Ovary (tissue), 9 donors: ENCODE data around the gene UFSP1. TPM values are rescaled to one million over a fixed set of nuclear protein-coding genes. Genes with fewer than 3 reads are reported as not detected.

Source experiments
- DNase-seq, 5 donors: peaks; one replicate each; pipeline ENCODE4 v3.0.0-alpha.2; 2019 to 2020
- H3K27ac ChIP-seq, 2 donors: fragments of 200-600 bp; one replicate each; pipeline versions ENCODE4 v1.5.1 to v1.8.0; 2019 to 2022
- H3K27me3 ChIP-seq: fragments of 200-600 bp; one replicate; pipeline ENCODE4 v1.8.0; 2022
- H3K36me3 ChIP-seq: fragments of 200-600 bp; sonication (generic); one replicate; pipeline ENCODE4 v1.5.1; 2019
- H3K4me1 ChIP-seq: one replicate; pipeline ENCODE4 v1.8.1; 2013; ENCODE audit warnings: mild to moderate bottlenecking, moderate library complexity; ENCODE audit not compliant: insufficient read depth
- H3K4me3 ChIP-seq: fragments of 200-600 bp; sonication (generic); one replicate; pipeline ENCODE4 v1.5.1; 2017
- H3K9me3 ChIP-seq, 2 donors: fragments of 200-600 bp in 1 of 2; sonication (generic) in 1 of 2; one replicate each; pipeline versions ENCODE4 v1.5.1 to v1.8.1; 2013 to 2019; ENCODE audit warnings: mild to moderate bottlenecking in 1 of 2, moderate library complexity in 1 of 2
- EP300 ChIP-seq: sonication (generic); formaldehyde crosslinking; IDR thresholded peaks from one replicate; pipeline ENCODE4 v1.6.1; 2017; ENCODE audit warnings: antibody characterized with exemption
- POLR2A ChIP-seq: fragments of 450-650 bp; IDR thresholded peaks from one replicate; pipeline ENCODE4 v1.6.1; 2017; ENCODE audit warnings: antibody characterized with exemption, mild to moderate bottlenecking, moderate library complexity
- WGBS, 3 donors: extraction: QIAGEN DNeasy Blood & Tissue Kit in 1 of 3; methylation state at CpG; one replicate each; pipeline versions ENCODE4 v1.1.5 to v1.1.7; 2013 to 2017; 5-methylcytosine and 5-hydroxymethylcytosine counted together
- intact Hi-C, 4 donors: fragments of 100-400 bp; cut with DNase I; formaldehyde crosslinking; loops; one replicate each; pipeline versions ENCODE4 v1.11.0 to v1.15.1; 2022 to 2023
- polyA plus RNA-seq, 2 donors: library from polyadenylated mRNA; stranded (reverse); fragments of 200-250 nt in 1 of 2; fragments of 350-450 nt in 1 of 2; fragmentation: Illumina TruSeq in 1 of 2; extraction: RNeasy Lipid Tissue Mini Kit (QIAGEN cat#74804) in 1 of 2; gene quantifications; one replicate each; pipeline ENCODE4 v1.2.3, GENCODE V29; 2013 to 2014
- total RNA-seq, 7 donors: library from RNA; depleted of rRNA in 2 of 7; stranded (reverse); fragments of >200 nt in 2 of 7; fragmentation: NEBNext Ultra II Directional in 3 of 7; extraction: Animal tissue kit (Norgen Biotek cat#: 25700) in 3 of 7; gene quantifications; one replicate each; pipeline versions ENCODE4 v1.1.0 to v1.2.4, GENCODE V29; 2016 to 2023
- TF ChIP-seq, protein P1 (sequence below), 3 donors: fragments of 450-650 bp in 2 of 3; fragments of 200-600 bp in 1 of 3; IDR thresholded peaks; one replicate each; pipeline versions ENCODE4 v1.5.1 to v1.8.0; 2016 to 2022; ENCODE audit warnings: antibody characterized with exemption in 3 of 3, mild to moderate bottlenecking in 1 of 3
- donor health status: DM: no; HTN: no; CAD: no; lungs with moderate emphysema.
- donor health status: DM: no; HTN: no; CAD: no.
- donor health status: Bipolar disorder and iron deficiency.
- donor health status: DM: yes; HTN: yes; CAD: no.
- donor health status: DM: no; HTN: no; CAD: no.
- donor health status: DM: yes; HTN: yes; CAD: no.

UFSP1 gene
- total and polyA plus RNA-seq, 9 donors = 0.38 to 7.9 (median 3.7) TPM

DNA sequence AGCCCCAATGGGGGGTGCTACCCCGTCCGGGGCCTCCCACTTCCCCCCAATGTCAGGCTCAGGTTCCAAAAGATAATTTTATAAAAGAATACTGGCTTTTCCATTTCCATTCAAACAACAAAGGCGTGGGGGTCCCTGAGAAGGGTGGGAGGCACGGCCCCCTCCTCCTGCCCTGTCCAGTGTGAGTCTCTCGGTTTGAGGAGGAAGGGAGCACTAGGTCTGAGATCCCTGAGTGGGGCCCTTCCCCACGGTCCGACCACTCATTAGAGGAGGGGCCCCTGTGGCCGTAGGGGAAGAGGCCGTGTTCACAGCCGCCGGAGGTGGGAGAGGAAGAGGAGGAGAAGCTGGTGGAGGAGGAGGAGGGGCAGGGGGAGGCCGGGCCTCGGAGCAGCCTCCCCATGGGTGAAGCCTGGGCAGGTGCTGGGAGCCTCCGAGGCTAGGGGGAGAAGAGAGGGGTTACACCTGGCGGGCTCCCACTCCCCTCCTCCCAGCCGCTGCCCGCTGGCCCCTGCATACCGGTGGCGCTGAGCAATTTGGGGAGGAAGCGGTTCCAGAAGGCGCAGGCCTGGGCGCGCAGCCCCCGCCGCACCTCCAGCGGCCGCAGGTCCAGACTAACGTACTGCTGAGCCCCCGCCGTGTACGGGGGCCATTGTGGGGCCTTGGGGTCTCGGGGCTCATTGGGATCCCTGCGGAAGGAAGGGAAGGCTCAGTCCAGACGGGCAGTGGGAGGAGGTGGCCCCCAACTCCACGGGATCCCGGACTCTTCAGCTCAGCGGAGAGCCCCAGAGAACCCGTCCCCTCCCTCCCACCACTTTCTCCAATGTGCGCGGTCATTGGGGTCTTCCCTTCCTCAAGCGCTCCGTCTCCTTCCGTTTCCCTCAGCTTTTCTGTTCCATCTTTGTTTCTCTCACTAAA, 1.4 kb upstream of the UFSP1 start:
- TF ChIP-seq, protein P1, sequence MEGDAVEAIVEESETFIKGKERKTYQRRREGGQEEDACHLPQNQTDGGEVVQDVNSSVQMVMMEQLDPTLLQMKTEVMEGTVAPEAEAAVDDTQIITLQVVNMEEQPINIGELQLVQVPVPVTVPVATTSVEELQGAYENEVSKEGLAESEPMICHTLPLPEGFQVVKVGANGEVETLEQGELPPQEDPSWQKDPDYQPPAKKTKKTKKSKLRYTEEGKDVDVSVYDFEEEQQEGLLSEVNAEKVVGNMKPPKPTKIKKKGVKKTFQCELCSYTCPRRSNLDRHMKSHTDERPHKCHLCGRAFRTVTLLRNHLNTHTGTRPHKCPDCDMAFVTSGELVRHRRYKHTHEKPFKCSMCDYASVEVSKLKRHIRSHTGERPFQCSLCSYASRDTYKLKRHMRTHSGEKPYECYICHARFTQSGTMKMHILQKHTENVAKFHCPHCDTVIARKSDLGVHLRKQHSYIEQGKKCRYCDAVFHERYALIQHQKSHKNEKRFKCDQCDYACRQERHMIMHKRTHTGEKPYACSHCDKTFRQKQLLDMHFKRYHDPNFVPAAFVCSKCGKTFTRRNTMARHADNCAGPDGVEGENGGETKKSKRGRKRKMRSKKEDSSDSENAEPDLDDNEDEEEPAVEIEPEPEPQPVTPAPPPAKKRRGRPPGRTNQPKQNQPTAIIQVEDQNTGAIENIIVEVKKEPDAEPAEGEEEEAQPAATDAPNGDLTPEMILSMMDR (IDR thresholded peaks at IDR 0.05) = no peak
- TF ChIP-seq POLR2A (no peak), EP300 (no peak)
- peak; percentile 41 to 67 (median 48) for DNase-seq
- peak overlapping the region; percentile 18 to 67 for H3K27ac ChIP-seq
- no peaks in the 10 kb centered on the region for H3K27me3 ChIP-seq
- 11 to 14% (median 13%) methylated on average over 34 to 43 of the region's 43 CpGs for WGBS, 3 donors
- H3K4me1 ChIP-seq = peaks cover 4% of the 10 kb centered on the region
- intact Hi-C loops = loop anchor here in 2 of 4 donors (10.0 kb wide), 4 partner anchors 244 to 404 kb away; partner anchors contain the start of gene VGF (in 1 of the 2)
- peak overlapping the region; percentile 64 for H3K4me3 ChIP-seq
- no peaks in the 10 kb centered on the region for H3K36me3 ChIP-seq
- no peaks in the 10 kb centered on the region for H3K9me3 ChIP-seq

DNA sequence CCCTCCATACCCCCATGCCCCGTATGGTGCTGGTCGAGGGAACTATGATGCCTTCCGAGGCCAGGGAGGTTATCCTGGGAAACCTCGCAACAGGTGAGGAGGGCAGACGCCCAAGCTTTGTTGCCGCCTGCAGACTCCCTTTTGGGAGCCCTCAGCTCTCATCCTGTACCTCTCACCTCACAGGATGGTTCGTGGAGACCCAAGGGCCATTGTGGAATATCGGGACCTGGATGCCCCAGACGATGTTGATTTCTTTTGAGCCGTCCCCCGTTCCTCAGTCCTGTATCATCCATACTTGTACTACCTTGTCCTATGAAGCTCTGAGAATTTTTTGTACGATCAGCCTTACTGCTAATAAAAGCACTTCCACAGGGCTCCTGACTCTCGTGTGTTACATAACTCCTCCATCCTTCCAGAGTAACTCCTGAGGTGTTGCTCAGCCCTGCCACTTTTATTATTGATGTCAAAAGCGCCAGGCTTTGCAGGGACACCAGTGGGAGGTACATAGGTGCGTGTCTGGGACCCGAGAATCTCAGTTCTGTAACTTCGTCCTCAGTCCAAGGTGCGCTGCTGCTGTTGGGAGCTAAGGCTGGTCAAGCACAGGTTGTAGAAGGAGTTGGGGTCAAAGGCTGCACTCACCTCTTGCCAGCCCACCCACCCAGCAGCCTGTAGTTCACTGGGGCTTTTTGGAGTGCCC, 1.1 kb downstream of the UFSP1 start:
- intact Hi-C loops = no loop called here
- TF ChIP-seq, protein P1 (IDR thresholded peaks at IDR 0.05) = no peak
- TF ChIP-seq EP300 (no peak), POLR2A (no peak)
- H3K9me3 ChIP-seq = no peaks in the 10 kb centered on the region
- no peak for DNase-seq
- no peaks in the 10 kb centered on the region for H3K27me3 ChIP-seq
- peak overlapping the region; percentile 64 for H3K4me3 ChIP-seq
- H3K27ac ChIP-seq = no peak overlapping the region
- WGBS, 3 donors = 59% methylated on average over 18 of the region's 18 CpGs
- peaks cover 4% of the 10 kb centered on the region for H3K4me1 ChIP-seq
- H3K36me3 ChIP-seq = no peaks in the 10 kb centered on the region

DNA sequence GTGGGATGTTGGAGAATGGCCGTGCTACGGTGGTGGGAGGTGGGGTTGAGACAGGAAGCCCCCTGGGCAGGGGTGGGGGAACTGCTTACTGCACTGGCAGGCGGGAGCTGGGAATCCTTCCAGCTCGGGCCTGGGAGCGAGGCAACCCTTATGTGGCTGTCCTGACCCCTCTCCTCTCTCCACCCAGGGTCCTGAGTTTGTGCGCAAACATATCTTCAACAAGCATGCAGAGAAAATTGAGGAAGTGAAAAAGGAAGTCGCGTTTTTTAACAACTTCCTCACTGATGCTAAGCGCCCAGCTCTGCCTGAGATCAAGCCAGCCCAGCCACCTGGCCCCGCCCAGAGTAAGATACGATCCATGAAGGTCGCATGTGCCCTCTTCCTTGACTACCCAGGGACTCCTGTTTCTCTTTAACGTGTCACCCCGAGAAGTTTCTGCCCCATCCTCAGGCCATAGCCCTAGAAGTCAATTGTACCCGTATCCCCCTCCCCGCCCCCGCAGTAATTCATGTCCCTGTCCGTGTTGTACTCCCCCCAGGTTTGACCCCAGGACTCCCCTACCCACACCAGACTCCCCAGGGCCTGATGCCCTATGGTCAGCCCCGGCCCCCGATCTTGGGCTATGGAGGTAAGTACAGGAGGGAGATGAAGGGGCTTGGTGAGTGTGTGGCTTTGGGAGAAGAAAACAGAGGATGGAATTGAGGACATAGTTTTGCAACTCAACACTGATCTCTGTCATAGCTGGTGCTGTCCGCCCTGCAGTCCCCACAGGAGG, 1.8 kb downstream of the UFSP1 start:
- Histone ChIP-seq H3K9me3 (no peaks in the 10 kb centered on the region), H3K4me3 (no peak overlapping the region), H3K4me1 (peaks cover 4% of the 10 kb centered on the region), H3K27ac (no peak overlapping the region), H3K36me3 (no peaks in the 10 kb centered on the region), H3K27me3 (no peaks in the 10 kb centered on the region)
- WGBS, 3 donors = 47 to 60% (median 52%) methylated on average over 21 of the region's 21 CpGs
- DNase-seq = peak in 3 of 5 donors; percentile 22 to 46 (median 25)
- intact Hi-C loops = no loop called here
- no peak for TF ChIP-seq EP300
- TF ChIP-seq POLR2A = no peak
- TF ChIP-seq, protein P1 (IDR thresholded peaks at IDR 0.05) = no peak

DNA sequence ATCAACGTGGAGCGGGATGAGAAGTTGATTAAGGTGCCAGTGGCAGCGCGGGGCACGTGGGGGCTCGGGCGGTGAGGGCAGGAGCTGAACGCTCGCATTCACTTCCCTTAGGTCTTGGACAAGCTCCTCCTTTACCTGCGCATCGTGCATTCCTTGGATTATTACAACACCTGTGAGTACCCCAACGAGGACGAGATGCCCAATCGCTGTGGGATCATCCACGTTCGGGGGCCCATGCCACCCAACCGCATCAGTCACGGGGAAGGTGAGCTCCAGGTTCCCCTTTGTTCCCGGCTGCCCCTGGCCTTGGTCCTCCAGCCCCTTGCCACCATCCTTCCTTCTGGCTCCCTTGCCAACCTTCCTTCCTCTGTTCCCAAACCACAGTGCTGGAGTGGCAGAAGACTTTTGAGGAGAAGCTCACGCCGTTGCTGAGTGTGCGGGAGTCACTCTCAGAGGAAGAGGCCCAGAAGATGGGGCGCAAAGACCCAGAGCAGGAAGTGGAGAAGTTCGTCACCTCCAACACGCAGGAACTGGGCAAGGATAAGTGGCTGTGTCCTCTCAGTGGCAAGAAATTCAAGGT, 2.5 kb downstream of the UFSP1 start:
- Histone ChIP-seq H3K36me3 (no peaks in the 10 kb centered on the region), H3K27ac (no peak overlapping the region), H3K27me3 (no peaks in the 10 kb centered on the region), H3K4me3 (no peak overlapping the region), H3K9me3 (no peaks in the 10 kb centered on the region), H3K4me1 (peaks cover 4% of the 10 kb centered on the region)
- intact Hi-C loops = no loop called here
- no peak for DNase-seq
- WGBS, 3 donors = 73 to 81% (median 73%) methylated on average over 25 of the region's 25 CpGs
- no peak for TF ChIP-seq EP300
- TF ChIP-seq, protein P1 (IDR thresholded peaks at IDR 0.05) = no peak
- no peak for TF ChIP-seq POLR2A
